Natural killer cell treated with Interleukin-12 subunit alpha and Interleukin-12 subunit beta and Interleukin-15 and Interleukin-18, amount 100 ng/mL, for 72 hours (primary cell): ENCODE data around the gene APOL1. TPM values are rescaled to one million over a fixed set of nuclear protein-coding genes. Genes with fewer than 3 reads are reported as not detected.

Experiments
- ATAC-seq, 2 donors: fragments of 150-1000 bp; cut with Tn5 transposase in 1 of 2; sonication (Bioruptor Pico), chemical (Tn5 transposase) in 1 of 2; 2 replicates each; pipeline ENCODE4 v1.10.0; 2021
- DNase-seq: peaks from one replicate; pipeline ENCODE4 v3.0.0; 2022; ENCODE audit warnings: low spot score
- H3K27ac Mint-ChIP-seq, 2 donors: 1 replicate in 1 of 2; 2 replicates in 1 of 2; pipeline ENCODE4 v1.8.0; 2022; ENCODE audit warnings: mixed read lengths in 2 of 2, mild to moderate bottlenecking in 1 of 2, moderate library complexity in 1 of 2
- H3K27me3 Mint-ChIP-seq, 2 donors: 1 replicate in 1 of 2; 2 replicates in 1 of 2; pipeline ENCODE4 v1.8.0; 2022; ENCODE audit warnings: mixed read lengths in 2 of 2
- H3K36me3 Mint-ChIP-seq: one replicate; pipeline ENCODE4 v1.8.0; 2022; ENCODE audit warnings: mixed read lengths
- H3K4me1 Mint-ChIP-seq, 2 donors: 1 replicate in 1 of 2; 2 replicates in 1 of 2; pipeline ENCODE4 v1.8.0; 2022; ENCODE audit warnings: low read depth in 2 of 2, mixed read lengths in 2 of 2, mild to moderate bottlenecking in 1 of 2
- H3K4me3 Mint-ChIP-seq: one replicate; pipeline ENCODE4 v1.8.0; 2022; ENCODE audit warnings: mixed read lengths
- H3K9me3 Mint-ChIP-seq: 2 replicates; pipeline ENCODE4 v1.8.0; 2022; ENCODE audit warnings: mixed read lengths
- total RNA-seq, 2 donors: library from RNA; stranded (reverse); gene quantifications; one replicate each; pipeline ENCODE4 v1.2.3, GENCODE V29; 2022

Gene APOL1
- total RNA-seq, 2 donors from 2014 or later, result 42.2 to 129 TPM

DNA sequence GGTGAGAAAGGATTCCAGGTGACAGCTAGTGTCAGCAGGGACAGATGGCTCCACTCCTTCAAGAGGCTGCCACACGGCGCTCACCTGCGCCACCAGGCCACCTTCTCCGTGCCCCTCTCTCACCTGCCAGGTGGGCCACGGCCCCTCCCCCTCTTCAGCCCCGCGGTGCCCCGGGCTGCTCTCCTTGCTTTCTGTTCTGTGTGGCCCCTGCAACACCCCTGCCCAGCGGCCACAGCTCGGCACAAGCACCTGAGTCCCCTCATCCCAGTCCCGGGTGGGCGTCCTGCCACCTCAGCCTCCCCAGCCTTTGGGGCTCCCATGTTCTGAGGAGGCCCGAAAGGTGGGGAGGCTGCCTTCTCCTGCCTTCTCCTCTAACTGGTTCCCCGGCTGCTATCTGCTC, 46.4 kb downstream of the APOL1 start:
- no peak overlapping the region for H3K4me3 Mint-ChIP-seq
- peaks cover 23% of the 10 kb centered on the region for H3K36me3 Mint-ChIP-seq
- peaks cover 6 to 16% of the 10 kb centered on the region in 2 donors for H3K4me1 Mint-ChIP-seq
- H3K9me3 Mint-ChIP-seq, result no peaks in the 10 kb centered on the region
- DNase-seq (no peak), ATAC-seq (no peak)
- H3K27me3 Mint-ChIP-seq, result no peaks in the 10 kb centered on the region
- no peak overlapping the region for H3K27ac Mint-ChIP-seq

DNA sequence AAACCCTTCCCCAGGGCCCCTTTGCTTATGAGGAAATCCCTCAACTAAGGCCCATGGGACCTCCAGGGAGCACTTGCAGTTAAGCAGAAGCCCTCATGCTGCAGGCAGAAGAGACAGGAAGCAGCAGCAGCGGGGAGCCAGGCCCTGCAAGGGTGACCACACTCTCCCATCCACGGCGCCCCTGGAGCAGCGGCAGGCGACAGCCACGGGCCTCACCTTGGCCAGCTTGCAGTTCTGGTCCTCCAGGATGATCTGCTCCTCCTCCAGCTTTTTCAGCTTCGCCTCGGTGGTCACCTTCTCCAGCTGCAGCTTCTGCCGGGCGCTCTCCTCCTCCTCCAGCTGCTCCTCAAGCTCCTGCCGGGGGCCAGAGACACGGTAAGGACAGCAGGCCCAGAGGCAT, 47.0 kb downstream of the APOL1 start:
- peaks cover 20% of the 10 kb centered on the region for H3K36me3 Mint-ChIP-seq
- H3K27ac Mint-ChIP-seq, result no peak overlapping the region
- ATAC-seq (no peak), DNase-seq (no peak)
- peaks cover 6 to 15% of the 10 kb centered on the region in 2 donors for H3K4me1 Mint-ChIP-seq
- no peak overlapping the region for H3K4me3 Mint-ChIP-seq
- H3K27me3 Mint-ChIP-seq, result no peaks in the 10 kb centered on the region
- H3K9me3 Mint-ChIP-seq, result no peaks in the 10 kb centered on the region

DNA sequence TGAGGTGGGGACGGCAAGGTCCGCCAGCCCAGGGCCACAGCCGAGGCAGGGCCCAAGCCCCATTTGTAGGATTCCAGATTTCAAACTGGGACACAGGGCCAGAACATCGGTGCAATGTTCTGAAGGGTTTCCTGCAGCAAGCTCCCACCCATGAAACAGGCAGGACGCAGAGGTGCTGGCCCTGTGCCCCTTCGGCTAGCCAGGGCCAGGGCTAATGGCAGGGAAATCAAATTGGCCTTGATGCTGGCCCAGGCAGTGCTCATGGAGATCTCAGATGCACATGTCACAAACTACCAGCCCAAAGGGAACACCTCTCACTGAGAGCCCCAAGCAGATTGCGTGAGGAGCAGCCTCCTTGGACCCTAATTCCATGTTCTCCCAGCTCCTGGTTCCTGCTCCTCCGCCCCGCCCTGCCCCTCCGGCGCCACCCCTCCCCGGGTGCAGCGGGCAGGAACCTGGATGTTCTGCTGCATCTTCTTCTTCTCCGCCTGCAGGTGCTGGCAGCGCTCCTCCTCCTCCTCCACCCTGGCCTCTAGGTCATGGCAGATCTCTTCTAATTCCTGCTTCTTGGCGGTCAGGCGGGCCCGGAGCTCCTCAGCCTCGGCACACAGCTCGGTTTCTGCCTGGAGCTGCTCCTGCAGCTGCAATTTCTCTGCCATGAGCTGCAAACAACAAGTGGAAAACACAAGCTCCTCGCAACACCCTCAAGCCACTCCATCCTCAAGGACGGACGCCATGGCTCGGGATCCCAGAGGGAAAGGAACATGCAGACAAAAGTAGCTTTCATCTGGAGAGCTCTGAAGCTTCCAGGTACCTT, 47.7 kb downstream of the APOL1 start:
- H3K9me3 Mint-ChIP-seq, result no peaks in the 10 kb centered on the region
- H3K36me3 Mint-ChIP-seq, result peaks cover 18% of the 10 kb centered on the region
- no peaks in the 10 kb centered on the region for H3K27me3 Mint-ChIP-seq
- peak overlapping the region in 1 of 2 donors; percentile 60 for H3K27ac Mint-ChIP-seq
- H3K4me3 Mint-ChIP-seq, result no peak overlapping the region
- DNase-seq (no peak), ATAC-seq (no peak)
- H3K4me1 Mint-ChIP-seq, result peaks cover 6 to 15% of the 10 kb centered on the region in 2 donors

DNA sequence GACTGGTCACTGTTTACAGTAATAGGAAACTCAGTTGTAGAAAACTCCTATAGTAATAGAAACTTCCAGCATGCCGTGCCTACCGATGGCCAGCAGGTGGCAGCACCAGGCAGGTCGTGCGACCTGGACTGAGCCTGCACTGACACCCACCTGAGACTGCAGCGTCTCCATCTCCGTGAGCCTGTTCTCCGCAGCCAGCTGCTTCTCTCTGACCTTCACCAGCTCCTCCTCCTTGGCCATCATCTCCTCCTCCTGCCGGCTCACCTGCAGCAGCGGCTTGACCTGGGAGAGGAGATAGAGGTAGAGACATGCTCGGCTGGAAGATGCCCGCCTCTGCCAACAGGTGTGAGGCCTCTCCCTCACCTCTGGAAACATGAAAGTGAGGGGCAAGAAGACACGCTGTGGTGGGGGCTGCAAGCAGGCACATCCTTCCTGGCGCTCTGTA, 48.5 kb downstream of the APOL1 start:
- ATAC-seq (peak; percentile 73 to 74), DNase-seq (peak; percentile 80)
- Mint-ChIP-seq H3K4me1 (peaks cover 6 to 15% of the 10 kb centered on the region in 2 donors), H3K27ac (peak overlapping the region in 1 of 2 donors; percentile 60), H3K36me3 (peaks cover 13% of the 10 kb centered on the region), H3K4me3 (no peak overlapping the region), H3K9me3 (no peaks in the 10 kb centered on the region), H3K27me3 (no peaks in the 10 kb centered on the region)

DNA sequence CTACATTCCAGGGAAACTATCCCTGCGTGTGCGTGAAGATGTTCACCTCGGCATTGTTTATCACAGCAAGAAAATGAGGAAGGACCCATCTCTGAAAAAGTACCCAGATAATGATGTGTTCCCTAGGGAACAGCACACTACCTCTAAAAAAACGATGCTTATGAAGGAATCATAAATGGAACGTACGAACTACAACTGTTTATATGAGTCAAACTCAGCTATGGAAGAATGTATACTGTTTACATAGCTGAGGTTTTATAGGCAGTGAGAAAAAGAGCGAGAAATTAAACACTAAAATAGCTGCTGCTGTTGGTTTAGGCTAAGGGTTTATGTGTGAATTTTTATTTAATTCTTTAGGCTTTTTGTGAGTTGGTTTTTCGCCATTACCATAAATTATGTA, 48.9 kb downstream of the APOL1 start:
- no peak for ATAC-seq
- H3K27me3 Mint-ChIP-seq, result no peaks in the 10 kb centered on the region
- no peak overlapping the region for H3K4me3 Mint-ChIP-seq
- no peak overlapping the region for H3K27ac Mint-ChIP-seq
- H3K4me1 Mint-ChIP-seq, result peaks cover 6 to 15% of the 10 kb centered on the region in 2 donors
- H3K36me3 Mint-ChIP-seq, result peaks cover 12% of the 10 kb centered on the region
- no peak for DNase-seq
- H3K9me3 Mint-ChIP-seq, result no peaks in the 10 kb centered on the region

DNA sequence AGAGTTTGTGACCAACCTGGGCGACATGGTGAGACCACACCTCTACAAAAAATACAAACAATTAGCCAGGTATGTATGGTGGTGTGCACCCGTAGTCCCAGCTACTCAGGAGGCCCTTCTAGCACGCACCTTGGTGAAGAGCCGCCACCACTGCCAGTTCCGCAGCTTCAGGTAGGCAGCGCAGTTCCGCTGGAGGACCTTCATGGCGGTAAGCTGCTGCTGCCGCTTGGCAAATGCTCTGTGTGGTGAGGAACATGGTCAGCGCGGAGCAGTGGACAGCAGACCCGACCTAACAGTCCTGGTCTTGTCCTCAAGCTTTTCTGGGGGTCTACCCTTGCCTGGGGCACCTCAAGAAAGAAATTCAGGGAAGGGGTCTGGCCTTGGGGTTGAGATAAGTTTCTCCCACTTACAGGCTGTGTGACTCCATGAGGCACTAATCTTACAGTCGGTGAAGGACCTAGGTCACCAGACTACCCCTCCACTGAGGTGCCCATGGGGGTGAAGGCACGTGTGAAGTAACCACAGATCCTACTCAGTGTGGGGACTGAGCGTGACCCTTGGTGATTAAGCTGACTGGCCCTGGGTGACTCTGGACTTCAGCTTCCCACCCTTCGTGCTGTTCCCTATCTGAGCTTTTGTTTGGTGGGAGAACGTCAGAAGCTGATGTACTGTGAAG, 49.6 kb downstream of the APOL1 start:
- ATAC-seq, result no peak
- Mint-ChIP-seq H3K27me3 (no peaks in the 10 kb centered on the region), H3K4me3 (no peak overlapping the region), H3K27ac (no peak overlapping the region), H3K9me3 (no peaks in the 10 kb centered on the region), H3K36me3 (peaks cover 10% of the 10 kb centered on the region), H3K4me1 (peaks cover 6 to 13% of the 10 kb centered on the region in 2 donors)
- DNase-seq, result no peak

DNA sequence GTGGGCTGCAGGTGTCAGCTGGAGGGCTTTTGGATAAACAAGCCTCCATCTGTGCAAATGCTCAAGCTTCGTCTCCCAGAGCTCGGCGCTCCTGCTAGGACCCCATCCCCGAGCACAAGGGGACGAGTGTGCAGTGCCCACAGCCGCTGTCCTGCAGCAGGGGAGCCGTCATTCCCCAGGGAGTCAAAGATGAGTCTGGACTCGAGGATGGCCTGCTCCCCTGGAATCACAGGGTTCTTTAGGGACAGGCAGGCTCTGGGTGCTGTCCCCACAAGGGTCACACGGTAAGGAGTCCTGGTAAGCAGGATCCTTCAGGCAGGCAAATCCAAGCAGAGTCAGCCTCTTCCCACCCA, 50.2 kb downstream of the APOL1 start:
- no peak overlapping the region for H3K4me3 Mint-ChIP-seq
- H3K4me1 Mint-ChIP-seq, result peaks cover 6 to 13% of the 10 kb centered on the region in 2 donors
- DNase-seq, result no peak
- peak in 1 of 2 donors; percentile 7 for ATAC-seq
- no peak overlapping the region for H3K27ac Mint-ChIP-seq
- H3K36me3 Mint-ChIP-seq, result peaks cover 10% of the 10 kb centered on the region
- no peaks in the 10 kb centered on the region for H3K9me3 Mint-ChIP-seq
- no peaks in the 10 kb centered on the region for H3K27me3 Mint-ChIP-seq

DNA sequence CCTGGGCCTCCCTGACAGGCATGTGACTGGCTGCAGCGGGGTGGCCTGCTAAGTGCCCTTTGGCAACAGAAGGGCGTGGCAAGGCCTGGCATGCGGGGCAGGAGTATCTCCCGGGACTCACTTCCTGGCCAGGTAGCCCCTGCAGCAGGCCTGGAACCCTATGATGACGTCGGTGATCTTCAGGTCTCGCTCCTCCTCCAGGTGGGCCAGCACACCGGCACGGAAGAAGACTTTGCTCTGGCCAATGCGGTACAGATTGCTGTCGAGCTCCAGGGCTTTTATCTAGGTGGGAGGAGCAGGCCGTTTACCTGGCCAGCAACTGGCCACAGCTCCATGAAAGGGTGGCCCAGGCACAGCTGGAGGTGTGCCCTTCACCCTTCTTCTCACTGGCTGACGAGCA, 50.9 kb downstream of the APOL1 start:
- H3K4me3 Mint-ChIP-seq, result no peak overlapping the region
- H3K36me3 Mint-ChIP-seq, result peaks cover 16% of the 10 kb centered on the region
- DNase-seq (no peak), ATAC-seq (no peak)
- no peaks in the 10 kb centered on the region for H3K9me3 Mint-ChIP-seq
- H3K27me3 Mint-ChIP-seq, result no peaks in the 10 kb centered on the region
- H3K27ac Mint-ChIP-seq, result peak overlapping the region in 1 of 2 donors; percentile 37
- peaks cover 10 to 18% of the 10 kb centered on the region in 2 donors for H3K4me1 Mint-ChIP-seq

DNA sequence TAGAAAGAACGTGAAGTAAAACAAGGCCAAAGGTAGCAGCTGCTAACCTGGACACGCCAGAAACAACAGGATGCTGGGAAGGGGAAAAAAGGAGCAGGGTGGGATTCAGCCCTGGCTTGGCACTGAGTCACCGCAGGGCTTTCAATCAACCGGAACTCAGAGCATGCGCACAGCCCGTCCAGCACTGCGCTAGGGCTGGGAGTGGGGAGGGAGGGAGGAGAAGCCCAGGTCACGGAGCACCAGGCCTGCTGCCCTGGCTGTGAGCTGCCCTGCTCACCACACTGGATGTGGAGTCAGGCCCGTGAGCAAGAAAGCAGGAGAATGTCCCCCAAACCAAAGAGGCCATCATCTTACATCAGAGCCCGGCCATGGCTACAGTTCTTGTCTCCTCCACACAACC, 51.5 kb downstream of the APOL1 start:
- Mint-ChIP-seq H3K27ac (peak overlapping the region in 1 of 2 donors; percentile 37), H3K4me3 (no peak overlapping the region), H3K36me3 (peaks cover 16% of the 10 kb centered on the region), H3K9me3 (no peaks in the 10 kb centered on the region), H3K27me3 (no peaks in the 10 kb centered on the region), H3K4me1 (peaks cover 10 to 18% of the 10 kb centered on the region in 2 donors)
- no peak for ATAC-seq
- DNase-seq, result no peak

DNA sequence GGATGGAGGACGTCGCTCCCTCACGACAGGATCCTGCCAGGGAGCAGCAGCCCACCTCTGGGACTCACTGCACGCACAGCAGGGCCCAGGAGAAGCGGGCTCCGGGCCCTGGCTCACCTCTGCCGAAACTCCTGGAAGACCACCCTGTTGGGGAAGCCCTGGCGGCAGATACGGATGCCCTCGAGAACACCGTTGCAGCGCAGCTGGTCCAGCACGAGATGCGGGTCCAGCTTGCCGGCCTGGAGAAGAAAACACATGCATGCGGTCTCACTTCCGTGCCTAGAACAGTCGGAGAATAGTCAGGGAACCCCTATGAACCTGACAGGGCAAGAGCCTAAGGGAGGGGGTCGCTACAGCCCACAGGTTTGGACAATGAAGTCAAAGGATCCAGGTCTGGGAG, 52.9 kb downstream of the APOL1 start:
- ATAC-seq, result no peak
- no peak overlapping the region for H3K4me3 Mint-ChIP-seq
- H3K4me1 Mint-ChIP-seq, result peaks cover 9 to 18% of the 10 kb centered on the region in 2 donors
- no peak for DNase-seq
- H3K27ac Mint-ChIP-seq, result no peak overlapping the region
- no peaks in the 10 kb centered on the region for H3K9me3 Mint-ChIP-seq
- H3K36me3 Mint-ChIP-seq, result peaks cover 15% of the 10 kb centered on the region
- H3K27me3 Mint-ChIP-seq, result no peaks in the 10 kb centered on the region

DNA sequence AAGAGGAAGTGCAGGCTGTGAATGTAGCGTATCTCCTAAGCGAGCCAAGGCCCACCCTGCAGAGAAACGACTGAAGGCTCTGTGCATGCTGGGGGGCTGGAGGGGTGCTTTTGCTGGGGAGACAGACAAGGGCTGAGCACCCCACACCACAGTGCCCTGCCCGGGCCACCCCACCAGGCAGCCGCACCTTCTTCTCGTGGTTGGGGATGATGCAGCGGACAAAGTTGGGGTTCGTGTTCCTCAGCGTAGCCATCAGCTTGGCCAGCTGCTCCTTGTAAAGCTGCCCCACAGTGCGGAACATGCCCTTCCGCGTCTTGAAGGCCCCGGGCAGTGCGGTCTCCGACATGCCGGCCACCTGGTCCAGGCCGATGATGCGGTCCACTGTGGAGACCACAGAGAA, 53.3 kb downstream of the APOL1 start:
- Mint-ChIP-seq H3K4me3 (no peak overlapping the region), H3K27ac (no peak overlapping the region), H3K36me3 (peaks cover 11% of the 10 kb centered on the region), H3K4me1 (peaks cover 5 to 17% of the 10 kb centered on the region in 2 donors), H3K9me3 (no peaks in the 10 kb centered on the region), H3K27me3 (no peaks in the 10 kb centered on the region)
- DNase-seq (no peak), ATAC-seq (no peak)

DNA sequence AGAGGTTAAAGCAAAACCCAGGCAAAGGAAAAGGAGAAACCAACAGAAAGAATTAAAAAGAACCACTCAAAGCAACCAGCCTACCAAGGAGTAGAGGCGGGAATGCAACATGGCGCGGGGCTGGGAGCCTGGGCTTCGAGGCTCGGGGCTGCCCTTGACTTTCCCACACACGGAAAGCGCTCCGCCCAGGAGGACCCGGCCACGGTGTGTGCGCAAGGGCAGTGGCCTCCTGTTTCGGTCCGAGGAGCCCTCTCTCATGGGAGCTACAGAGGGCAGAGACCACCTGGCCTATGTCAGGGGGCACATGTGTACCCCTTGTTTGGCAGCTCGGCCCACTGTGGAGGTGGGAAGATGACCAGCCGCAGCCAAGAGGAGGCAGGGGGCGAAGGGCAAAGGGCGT, 55.9 kb downstream of the APOL1 start:
- peak overlapping the region in 1 of 2 donors; percentile 46 for H3K27ac Mint-ChIP-seq
- no peak for DNase-seq
- H3K36me3 Mint-ChIP-seq, result peaks cover 11% of the 10 kb centered on the region
- H3K4me3 Mint-ChIP-seq, result no peak overlapping the region
- H3K4me1 Mint-ChIP-seq, result peaks cover 4 to 12% of the 10 kb centered on the region in 2 donors
- H3K9me3 Mint-ChIP-seq, result no peaks in the 10 kb centered on the region
- no peak for ATAC-seq
- H3K27me3 Mint-ChIP-seq, result no peaks in the 10 kb centered on the region

DNA sequence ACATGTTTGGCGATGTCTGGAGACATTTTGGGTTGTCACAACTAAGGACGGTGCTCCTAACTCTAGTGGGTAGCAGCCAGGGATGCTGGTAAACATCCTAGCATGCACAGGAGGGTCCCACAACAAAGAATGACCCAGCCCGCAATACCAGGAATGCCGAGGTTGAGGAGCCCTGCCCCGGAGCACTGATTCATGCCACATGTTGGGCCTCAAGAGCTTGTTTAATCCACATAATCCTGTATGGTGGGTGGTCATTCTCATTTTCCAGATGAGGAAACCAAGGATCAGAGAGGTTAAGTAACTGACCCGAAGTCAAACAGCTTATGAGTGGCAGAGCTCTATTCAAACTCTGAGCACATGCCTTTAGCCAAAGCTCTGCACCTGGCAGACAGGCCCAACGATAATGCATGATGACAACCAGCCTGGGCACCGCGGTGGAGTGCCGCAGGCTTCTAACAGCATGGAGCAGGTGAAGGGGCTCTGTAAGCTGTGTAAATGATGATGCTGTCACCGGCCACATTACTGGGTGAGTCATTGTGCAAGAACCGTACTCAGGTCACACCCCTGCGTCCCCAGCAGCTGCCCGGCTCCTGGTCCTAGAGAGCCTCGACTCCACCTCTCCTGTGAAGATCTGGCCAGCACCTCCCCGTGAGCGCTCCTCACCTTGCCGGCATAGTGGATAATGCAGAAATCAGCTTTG, 58.6 kb downstream of the APOL1 start:
- Mint-ChIP-seq H3K4me3 (no peak overlapping the region), H3K27ac (no peak overlapping the region), H3K4me1 (peaks cover 4 to 12% of the 10 kb centered on the region in 2 donors), H3K27me3 (no peaks in the 10 kb centered on the region), H3K9me3 (no peaks in the 10 kb centered on the region), H3K36me3 (peaks cover 17% of the 10 kb centered on the region)
- ATAC-seq (peak; percentile 30 to 41), DNase-seq (no peak)

DNA sequence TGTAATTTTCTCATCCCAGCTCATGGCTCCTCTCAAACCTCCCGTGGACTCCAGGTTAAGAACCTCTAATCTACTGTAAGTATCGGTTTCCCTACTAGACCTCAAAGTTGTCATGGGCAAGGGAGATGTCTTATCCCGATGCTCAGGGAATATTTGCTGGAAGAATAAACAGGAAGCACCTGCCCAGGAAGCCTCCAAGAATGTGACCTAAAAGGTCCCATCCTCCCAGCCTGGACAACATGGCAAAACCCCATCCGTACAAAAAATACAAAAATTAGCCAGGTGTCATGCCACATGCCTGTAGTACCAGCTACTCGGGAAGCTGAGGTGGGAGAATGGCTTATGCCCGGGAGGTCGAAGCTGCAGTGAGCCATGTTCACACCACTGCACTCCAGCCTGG, 62.4 kb downstream of the APOL1 start:
- no peak overlapping the region for H3K4me3 Mint-ChIP-seq
- no peak for ATAC-seq
- peaks cover 16% of the 10 kb centered on the region for H3K36me3 Mint-ChIP-seq

More for the DNA sequence above, 62.4 kb downstream of the APOL1 start:
- H3K9me3 Mint-ChIP-seq, result no peaks in the 10 kb centered on the region
- H3K27me3 Mint-ChIP-seq, result no peaks in the 10 kb centered on the region
- DNase-seq, result no peak
- peak overlapping the region; percentile 15 to 27 for H3K27ac Mint-ChIP-seq
- H3K4me1 Mint-ChIP-seq, result peaks cover 0 to 7% of the 10 kb centered on the region in 2 donors
